GM21367 (cell line): ENCODE data around the gene GHITM.

ENCODE experiments used
- ATAC-seq: cut with Tn5 transposase; IDR thresholded peaks from one replicate; pipeline ENCODE4 v1.9.1; 2021; ENCODE audit not compliant: unreplicated experiment

The GHITM gene

DNA sequence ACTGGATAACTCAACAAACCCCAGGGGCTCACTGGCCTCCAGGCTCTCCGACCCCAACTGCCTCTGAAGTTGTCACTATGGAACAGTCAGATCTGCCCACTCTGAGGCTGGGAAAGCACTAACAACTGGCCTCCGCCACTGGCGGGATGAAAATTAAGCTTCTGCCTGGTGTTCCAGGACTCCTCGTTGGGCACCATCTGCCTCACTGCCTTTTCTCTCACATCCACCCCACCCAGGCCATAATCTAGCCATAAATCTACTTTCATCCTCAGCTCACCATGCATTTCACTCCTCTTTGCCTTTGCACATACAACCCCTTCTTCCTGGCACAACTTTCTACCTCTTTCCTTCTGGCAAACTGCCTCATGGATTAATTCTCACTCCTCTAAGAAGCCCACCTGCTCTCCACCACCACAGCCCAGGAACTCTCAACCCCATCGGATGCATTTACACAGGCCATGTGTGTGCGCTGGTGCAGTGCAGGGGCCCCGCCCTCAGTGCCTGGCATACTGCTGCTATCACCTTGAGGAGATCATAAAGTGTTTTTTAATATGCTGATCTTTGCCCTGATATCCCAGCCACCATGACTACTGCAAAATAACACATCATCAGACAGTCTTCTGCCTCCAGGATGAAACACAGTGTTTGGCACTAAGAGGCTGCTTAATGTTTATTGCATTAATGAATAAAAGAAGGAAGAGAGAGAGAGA lies 59.1 kb downstream of the GHITM start:
- no peak for ATAC-seq

GRCh38 chr10:84200537-84201243 lies 61.4 kb downstream of the GHITM start:
- ATAC-seq, result no peak

GRCh38 chr10:84201244-84201606 lies 61.9 kb downstream of the GHITM start:
- no peak for ATAC-seq

DNA sequence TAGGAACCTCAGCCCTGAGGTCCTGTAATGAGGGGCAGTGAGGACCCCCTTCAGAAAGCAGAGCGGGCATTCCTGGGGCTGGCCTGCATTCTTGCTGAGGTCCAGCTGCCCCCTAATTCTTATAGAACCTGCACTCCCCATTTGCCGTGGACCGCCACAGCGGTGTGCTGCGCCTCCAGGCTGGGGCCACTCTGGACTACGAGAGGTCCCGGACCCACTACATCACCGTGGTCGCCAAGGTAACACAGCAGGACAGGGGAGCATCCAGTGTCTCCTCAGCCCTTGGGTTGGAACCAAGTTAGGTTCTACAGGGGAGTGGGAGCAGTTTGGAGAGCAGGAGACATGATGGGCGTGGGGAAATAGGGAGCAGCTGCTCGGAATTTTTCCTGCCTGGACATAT lies 62.4 kb downstream of the GHITM start:
- no peak for ATAC-seq

- ATAC-seq, result no peak
Measured at GRCh38 chr10:84202349-84202748, 63.0 kb downstream of the GHITM start.
